Mesenteric fat pad (tissue), 1 donor: Measurements from ENCODE around the gene ATP2A2. TPM values are rescaled to one million over a fixed set of nuclear protein-coding genes. Genes with fewer than 3 reads are reported as not detected.

Source experiments
- DNase-seq: peaks from one replicate; pipeline ENCODE4 v3.0.0-alpha.2; 2020; ENCODE audit warnings: low spot score
- total RNA-seq: library from RNA; stranded (reverse); fragmentation: NEBNext Ultra II Directional; extraction: Animal tissue kit (Norgen Biotek cat#: 25700); gene quantifications from one replicate; pipeline ENCODE4 v1.2.1, GENCODE V29; 2021
- donor health status: DM: yes; HTN: yes; CAD: no.

Gene ATP2A2
- total RNA-seq, 1 donor from 2014 or later = 232 TPM

GRCh38 chr12:110258466-110258865 is 22.6 kb upstream of the ATP2A2 start:
- peak; percentile 75 for DNase-seq

- peak; percentile 35 for DNase-seq
Measured at GRCh38 chr12:110262442-110263388, 18.3 kb upstream of the ATP2A2 start.

DNA sequence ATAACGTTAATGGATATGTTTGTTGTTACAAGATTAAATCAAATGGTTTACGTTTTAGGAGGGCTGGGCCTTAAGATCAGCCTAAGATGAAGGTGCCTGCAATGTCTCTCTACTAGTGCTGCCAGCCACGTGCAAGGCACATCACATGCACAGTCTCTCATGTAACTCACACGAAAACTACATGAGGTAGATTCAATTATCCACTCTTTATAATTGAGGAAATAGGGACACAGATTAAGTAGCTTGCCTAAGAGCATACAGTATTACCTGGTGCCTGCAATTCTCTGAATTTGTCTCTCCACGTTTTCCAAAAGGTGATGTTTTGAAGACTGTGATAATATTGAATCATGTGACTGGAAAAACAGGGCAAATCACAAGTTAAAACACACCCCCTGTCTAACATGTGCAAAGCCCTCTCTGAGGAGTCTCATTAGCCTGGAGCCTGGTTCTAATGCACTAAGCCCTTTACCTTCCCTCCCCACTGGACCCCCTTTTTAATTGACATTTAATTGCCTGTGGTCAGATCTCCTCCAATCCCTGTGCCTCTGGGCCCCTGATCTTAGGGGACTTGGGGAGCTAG is 14.6 kb upstream of the ATP2A2 start:
- no peak for DNase-seq

DNA sequence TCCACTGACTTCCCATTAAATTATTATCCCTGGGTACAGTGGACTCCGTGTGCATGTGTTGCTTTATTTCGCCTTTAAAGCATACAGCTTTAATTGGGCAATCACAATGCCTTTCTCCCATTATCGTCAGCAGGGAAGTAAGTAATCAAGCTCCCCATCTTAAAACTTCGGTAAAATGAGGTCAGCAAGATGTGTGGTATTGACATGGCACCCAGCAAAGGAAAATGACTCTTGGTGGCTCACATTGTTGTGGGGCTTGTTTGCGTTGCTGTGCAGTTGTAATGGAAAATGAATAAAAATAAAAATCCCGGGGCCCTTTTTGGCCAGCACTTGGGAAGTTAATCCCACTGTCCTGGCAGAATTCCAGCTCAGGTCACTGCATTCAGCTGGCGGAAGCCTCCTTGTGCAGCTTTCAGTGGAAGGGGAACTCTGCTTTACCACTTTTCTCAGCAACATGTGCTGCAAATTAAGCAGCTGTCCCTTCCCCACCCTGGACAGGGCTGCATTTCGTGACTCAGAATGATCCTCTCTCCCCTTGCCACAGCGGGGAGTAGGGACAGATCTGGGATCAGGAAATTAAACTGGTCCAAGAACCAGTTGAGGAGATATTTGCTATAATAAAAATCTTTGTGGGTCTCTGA is 13.9 kb upstream of the ATP2A2 start:
- no peak for DNase-seq

GRCh38 chr12:110269622-110270124 is 11.4 kb upstream of the ATP2A2 start:
- no peak for DNase-seq

- DNase-seq = no peak
Measured at GRCh38 chr12:110270125-110270962, 10.7 kb upstream of the ATP2A2 start.

- no peak for DNase-seq
Measured at GRCh38 chr12:110271015-110271414, 10.0 kb upstream of the ATP2A2 start.

DNA sequence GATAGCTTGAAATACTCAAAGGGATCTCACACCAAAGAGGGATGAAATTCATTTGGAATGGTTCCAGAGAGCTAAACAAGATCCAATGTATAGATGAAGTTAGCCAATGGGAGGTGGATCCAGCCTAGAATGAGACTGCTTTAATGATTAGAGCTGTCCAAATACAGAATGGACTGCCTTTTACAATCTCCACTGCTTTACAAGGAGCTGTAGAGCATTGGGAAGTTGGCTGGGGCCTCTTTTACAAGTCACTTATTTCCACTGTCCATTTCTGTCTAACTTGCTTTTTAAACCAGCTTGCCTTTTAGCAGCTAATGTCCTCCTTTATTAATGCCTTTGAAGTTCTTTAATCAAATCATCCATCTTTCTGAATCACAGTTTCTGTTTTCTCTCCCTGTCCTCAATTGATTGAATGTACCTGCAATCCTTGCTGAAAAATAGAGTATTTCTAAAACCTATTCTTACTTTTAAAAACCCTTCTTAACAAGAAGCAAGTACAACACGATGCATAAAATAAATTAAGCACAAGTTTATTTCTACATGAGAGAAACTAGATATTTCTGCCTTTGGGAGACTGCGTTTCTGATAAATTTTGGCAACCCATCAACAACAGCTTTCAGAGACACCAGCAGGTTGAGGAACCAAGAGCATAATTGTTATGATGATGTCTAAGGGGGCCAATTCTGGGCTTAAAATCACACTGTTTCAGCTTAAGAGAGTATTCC is 3.4 kb upstream of the ATP2A2 start:
- DNase-seq = no peak

DNA sequence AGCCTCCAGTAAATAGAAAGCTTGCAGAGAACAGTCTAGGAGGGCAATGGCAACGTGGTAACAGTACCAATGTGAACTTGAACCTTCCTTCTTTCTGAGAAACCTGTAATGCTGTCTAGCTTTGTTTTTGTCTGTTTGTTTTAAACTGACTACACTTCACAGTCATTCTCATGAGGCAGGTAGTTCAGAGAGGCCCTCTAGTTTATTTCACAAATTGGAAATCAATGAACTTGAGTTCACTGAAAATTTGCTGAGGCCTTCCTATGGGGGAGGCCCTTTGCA is 2.9 kb upstream of the ATP2A2 start:
- no peak for DNase-seq

- DNase-seq = no peak
Measured at GRCh38 chr12:110279566-110280375, 1.3 kb upstream of the ATP2A2 start.

DNA sequence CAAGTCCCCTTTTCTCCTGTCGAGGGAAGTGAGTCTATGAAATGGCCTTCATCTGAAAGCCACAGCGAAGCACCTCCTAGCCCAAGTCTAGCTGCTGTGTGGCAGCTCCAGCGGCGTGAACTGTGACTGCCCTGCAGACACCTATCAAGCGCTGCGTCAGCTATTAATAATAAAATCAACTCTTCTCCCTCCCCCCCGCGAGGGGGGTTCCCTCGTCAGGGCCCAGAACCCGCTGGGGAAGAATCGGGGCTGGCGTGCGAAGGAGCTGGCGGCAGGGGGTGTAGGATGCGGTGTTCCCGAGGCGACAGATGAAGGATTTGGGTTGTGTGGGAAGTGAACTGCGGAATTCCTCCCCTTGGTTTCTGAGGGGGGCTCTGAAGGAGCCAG is 662 bp upstream of the ATP2A2 start:
- DNase-seq = no peak

DNA sequence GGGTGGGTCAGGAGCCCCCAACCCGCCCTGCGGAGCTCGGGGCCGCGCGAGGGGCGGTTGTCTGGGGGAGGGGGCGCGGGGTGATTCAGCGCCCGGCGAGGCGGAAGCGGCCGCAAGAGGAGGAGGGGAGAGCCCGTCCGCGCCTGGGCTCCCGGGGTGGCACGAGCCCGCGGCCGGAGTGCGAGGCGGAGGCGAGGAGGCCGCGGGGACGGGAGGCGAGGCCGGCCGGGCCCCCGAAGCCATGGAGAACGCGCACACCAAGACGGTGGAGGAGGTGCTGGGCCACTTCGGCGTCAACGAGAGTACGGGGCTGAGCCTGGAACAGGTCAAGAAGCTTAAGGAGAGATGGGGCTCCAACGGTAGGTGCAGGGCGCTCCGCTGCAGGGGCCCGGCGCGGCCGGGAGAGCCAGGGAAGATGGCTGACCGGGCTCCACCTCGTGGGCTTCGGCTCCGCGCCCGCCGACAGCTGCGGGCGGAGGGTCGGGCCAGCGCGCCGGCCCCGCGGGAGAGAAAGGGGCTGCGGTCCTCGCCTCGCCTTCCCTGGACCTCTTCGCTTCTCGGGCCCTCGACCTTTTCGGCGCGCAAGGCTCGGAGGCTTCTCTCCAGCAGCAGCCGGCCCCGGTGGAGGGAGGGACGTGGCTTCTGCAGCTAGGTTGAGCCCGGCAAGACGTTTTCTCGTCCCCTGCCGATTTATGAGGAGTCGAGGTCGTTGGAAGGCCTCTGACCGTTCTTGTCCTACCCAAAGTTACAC is 677 bp downstream of the ATP2A2 start:
- no peak for DNase-seq

DNA sequence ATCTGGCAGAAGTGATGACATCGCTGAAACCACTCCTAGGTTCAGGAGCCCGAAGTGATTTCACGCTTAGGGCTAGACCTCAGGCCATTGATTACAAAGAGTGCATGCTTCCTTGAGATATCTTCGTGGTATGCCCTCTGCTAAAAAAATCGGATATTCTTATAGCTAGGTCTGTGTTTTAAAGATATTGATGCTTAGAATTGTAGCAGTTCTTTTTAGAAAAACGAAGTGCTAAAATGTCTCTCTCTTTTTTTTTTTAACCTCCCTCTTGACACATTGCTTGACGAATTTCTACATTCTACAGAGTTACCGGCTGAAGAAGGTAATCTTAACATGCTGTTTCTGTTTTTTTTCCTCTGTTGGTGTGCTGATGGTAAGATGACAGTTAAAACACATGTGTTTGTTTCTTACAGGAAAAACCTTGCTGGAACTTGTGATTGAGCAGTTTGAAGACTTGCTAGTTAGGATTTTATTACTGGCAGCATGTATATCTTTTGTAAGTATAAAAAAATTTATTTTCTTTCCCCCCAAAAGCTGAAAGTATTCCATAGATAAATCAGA is 1.3 kb downstream of the ATP2A2 start:
- DNase-seq = no peak

DNA sequence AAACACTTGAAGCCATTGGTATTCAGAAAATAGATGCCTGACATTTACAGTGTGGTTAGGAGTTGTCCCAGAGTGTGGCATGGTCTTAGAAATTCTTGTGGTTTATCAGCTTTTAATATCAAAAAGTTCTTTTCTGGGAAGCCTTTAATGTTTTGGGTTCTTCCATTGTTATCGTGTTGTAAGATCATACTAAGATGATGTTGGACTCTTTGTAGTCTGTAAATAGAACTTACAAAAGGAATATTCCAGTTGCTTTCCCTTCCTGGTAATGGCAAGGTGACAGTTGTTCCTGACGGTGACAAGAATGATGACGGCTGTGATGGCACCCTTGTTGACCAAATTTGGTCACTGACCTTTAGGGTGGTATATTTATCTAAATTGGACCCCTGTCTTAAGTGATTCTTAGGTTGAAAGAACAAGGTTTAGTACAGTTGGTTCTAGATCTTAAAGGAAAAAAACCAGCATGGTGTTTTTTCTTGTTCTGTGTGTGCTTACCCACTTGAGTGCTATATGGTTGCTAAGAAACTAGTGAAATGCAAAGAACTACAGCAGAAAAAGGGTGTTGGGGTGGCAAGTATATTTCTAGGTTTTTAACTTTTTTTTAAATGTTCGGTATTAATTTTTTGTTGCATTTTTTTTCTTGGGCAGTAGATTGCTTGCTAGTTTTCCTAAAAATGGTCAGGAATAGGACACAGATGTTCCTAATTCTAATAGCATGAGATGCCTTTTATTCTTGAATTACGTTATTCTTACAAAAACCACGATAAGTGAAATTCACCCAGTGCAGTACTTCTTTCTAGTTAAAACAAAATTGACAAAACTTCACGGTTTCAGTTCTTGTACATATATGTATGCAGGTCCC is 2.1 kb downstream of the ATP2A2 start:
- DNase-seq = no peak

- no peak for DNase-seq
Measured at GRCh38 chr12:110284597-110284996, 3.5 kb downstream of the ATP2A2 start.

DNA sequence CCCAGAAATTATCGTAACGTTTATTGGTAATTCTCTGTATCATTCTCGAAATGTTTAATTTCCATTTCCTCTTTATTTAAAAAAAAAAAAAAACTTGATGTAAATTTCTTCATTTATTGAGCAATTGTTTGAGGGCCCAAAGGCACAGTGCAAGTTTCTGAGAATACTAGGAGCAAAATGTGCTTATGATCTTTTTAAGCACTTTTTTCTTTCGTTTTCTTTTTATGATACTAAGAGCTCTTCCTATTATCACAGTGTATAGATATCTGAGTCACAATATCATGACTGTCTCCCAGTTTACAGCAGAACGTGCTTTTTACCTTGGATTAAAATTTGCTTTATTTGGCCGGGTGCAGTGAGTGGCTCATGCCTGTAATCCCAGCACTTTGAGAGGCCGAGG is 5.6 kb downstream of the ATP2A2 start:
- no peak for DNase-seq

- no peak for DNase-seq
Measured at GRCh38 chr12:110287986-110288385, 6.9 kb downstream of the ATP2A2 start.
